GM12878 (cell line): ENCODE measurements around the gene ARL14EPL. TPM values are rescaled to one million over a fixed set of nuclear protein-coding genes. Genes with fewer than 3 reads are reported as not detected.

Source experiments
- ATAC-seq: fragments of 200-7000 bp; cut with Tn5 transposase; 3 replicates; pipeline ENCODE4 v1.9.1; 2020; ENCODE audit warnings: mild to moderate bottlenecking, moderate library complexity
- BruUV-seq: library from RNA; stranded (reverse); fragments of 400-500 nt; replicated peaks from 2 replicates; lab custom pipeline; 2021; lab: Mats Ljungman, UMichigan
- CTCF ChIA-PET: fragments of 300-600 bp; sonication (Branson Sonifier 250); formaldehyde crosslinking; extraction: SDS; loops from one replicate; lab custom pipeline; 2021; ENCODE audit warnings: inconsistent platforms; lab: Yijun Ruan, JAX
- POLR2A ChIA-PET: fragments of 350-600 bp; formaldehyde crosslinking; extraction: SDS; loops from one replicate; lab custom pipeline; 2021; ENCODE audit warnings: inconsistent platforms; lab: Charles Lee
- RAD21 ChIA-PET: fragments of 300-600 bp; sonication (Branson Sonifier 250); formaldehyde crosslinking; loops from one replicate; lab custom pipeline; 2023; ENCODE audit warnings: antibody characterized with exemption; ENCODE audit not compliant: unreplicated experiment; lab: Charles Lee
- SMC1A ChIA-PET: fragments of 300-600 bp; sonication (Branson Sonifier 250); formaldehyde crosslinking; loops from one replicate; lab custom pipeline; 2023; ENCODE audit not compliant: unreplicated experiment, uncharacterized antibody; lab: Charles Lee
- DNase-seq: peaks from one replicate; pipeline ENCODE4 v3.0.0-alpha.2; 2011; ENCODE audit warnings: low read depth, low spot score
- FAIRE-seq: peaks from 3 replicates; lab custom pipeline; 2011; peaks lifted over from hg19 to GRCh38; lab: Jason Lieb, UNC
- H2AFZ ChIP-seq: 2 replicates; pipeline ENCODE4 v1.6.0; 2011; ENCODE audit warnings: low read depth, low read length, control low read depth; ENCODE audit not compliant: control insufficient read depth
- H3K27ac ChIP-seq: 2 replicates; pipeline ENCODE4 v1.5.1; 2011; ENCODE audit warnings: control low read depth; ENCODE audit not compliant: control insufficient read depth, insufficient read depth
- H3K27me3 ChIP-seq, 2 experiments: replicated peaks in 1 of 2; 2 replicates each; pipeline versions ENCODE4 v1.6.0 to v1.6.1; 2011; ENCODE audit warnings: low read length in 1 of 2; ENCODE audit not compliant: control insufficient read depth in 2 of 2, insufficient read depth in 2 of 2
- H3K36me3 ChIP-seq, 2 experiments: 2 replicates each; pipeline ENCODE4 v1.5.1; 2011; ENCODE audit warnings: low read length in 1 of 2; ENCODE audit not compliant: control insufficient read depth in 2 of 2, insufficient read depth in 2 of 2
- H3K4me1 ChIP-seq: 2 replicates; pipeline ENCODE4 v1.6.1; 2011; ENCODE audit warnings: mild to moderate bottlenecking, low read length, moderate library complexity, mixed read lengths; ENCODE audit not compliant: control insufficient read depth, insufficient read depth
- H3K4me2 ChIP-seq: 2 replicates; pipeline ENCODE4 v1.6.0; 2011; ENCODE audit warnings: control low read depth; ENCODE audit not compliant: control insufficient read depth, insufficient read depth
- H3K4me3 ChIP-seq: fragments of 200-600 bp; sonication (generic); 2 replicates; pipeline ENCODE4 v1.5.1; 2016
- H3K79me2 ChIP-seq: 2 replicates; pipeline ENCODE4 v1.6.0; 2011; ENCODE audit warnings: low read length; ENCODE audit not compliant: control insufficient read depth, insufficient read depth
- H3K9ac ChIP-seq: 2 replicates; pipeline ENCODE4 v1.8.0; 2011; ENCODE audit warnings: low read length, control low read depth, mixed read lengths; ENCODE audit not compliant: control insufficient read depth, insufficient read depth
- H3K9me3 ChIP-seq: replicated peaks from 3 replicates; pipeline ENCODE4 v1.5.1; 2011; ENCODE audit warnings: mild to moderate bottlenecking, low read length; ENCODE audit not compliant: control insufficient read depth, insufficient read depth
- H4K20me1 ChIP-seq: 2 replicates; pipeline ENCODE4 v1.6.0; 2011; ENCODE audit not compliant: control insufficient read depth, insufficient read depth
- CBX3 ChIP-seq: fragments of 200-600 bp; sonication (generic); IDR thresholded peaks from 2 replicates; pipeline ENCODE4 v1.6.1; 2016; ENCODE audit warnings: low read depth, borderline replicate concordance
- CEBPZ ChIP-seq: fragments of 150-350 bp; IDR thresholded peaks from 2 replicates; pipeline ENCODE4 v1.6.1; 2016; ENCODE audit warnings: low read depth, low read length
- E2F8 ChIP-seq: fragments of 450-650 bp; IDR thresholded peaks from 2 replicates; pipeline ENCODE4 v1.6.1; 2018; ENCODE audit warnings: mild to moderate bottlenecking, low read depth, moderate library complexity; ENCODE audit not compliant: partially characterized antibody
- FOS ChIP-seq: IDR thresholded peaks from 3 replicates; pipeline ENCODE4 v1.6.1; 2011; ENCODE audit warnings: borderline replicate concordance; ENCODE audit not compliant: insufficient read length; ENCODE audit errors: extremely low read depth
- GATAD2B ChIP-seq: fragments of 450-650 bp; conservative IDR thresholded peaks from 2 replicates; pipeline ENCODE4 v1.6.1; 2017; ENCODE audit warnings: low read depth, mild to moderate bottlenecking, moderate library complexity
- JUND ChIP-seq: IDR thresholded peaks from 2 replicates; pipeline ENCODE4 v1.6.1; 2012; ENCODE audit warnings: low read depth, mild to moderate bottlenecking, low read length, improper control_type of control experiment, moderate library complexity
- KLF5 ChIP-seq: fragments of 450-650 bp; IDR thresholded peaks from 2 replicates; pipeline ENCODE4 v1.6.1; 2014; ENCODE audit warnings: mild to moderate bottlenecking; ENCODE audit not compliant: partially characterized antibody
- MEF2B ChIP-seq: fragments of 450-650 bp; IDR thresholded peaks from 2 replicates; pipeline ENCODE4 v1.6.1; 2018; ENCODE audit warnings: mild to moderate bottlenecking, moderate library complexity; ENCODE audit not compliant: partially characterized antibody, poor library complexity, severe bottlenecking
- NFIC ChIP-seq: IDR thresholded peaks from 2 replicates; pipeline ENCODE4 v1.6.1; 2012; ENCODE audit warnings: low read depth, mild to moderate bottlenecking, inconsistent platforms, low read length, moderate library complexity
- RFX5 ChIP-seq: IDR thresholded peaks from 2 replicates; pipeline ENCODE4 v1.6.1; 2011; ENCODE audit warnings: low read depth, low read length, improper control_type of control experiment
- SIX5 ChIP-seq: IDR thresholded peaks from 2 replicates; pipeline ENCODE4 v1.6.1; 2011; ENCODE audit warnings: mild to moderate bottlenecking, low read depth, low read length, moderate library complexity; ENCODE audit not compliant: severe bottlenecking
- SRF ChIP-seq, 2 experiments: IDR thresholded peaks; 2 replicates each; pipeline ENCODE4 v1.6.1; 2011; ENCODE audit warnings: low read depth in 2 of 2, low read length in 2 of 2, mild to moderate bottlenecking in 1 of 2, moderate library complexity in 1 of 2
- STAT3 ChIP-seq: IDR thresholded peaks from 2 replicates; pipeline ENCODE4 v1.6.1; 2011; ENCODE audit warnings: low read depth, low read length, improper control_type of control experiment
- TCF12 ChIP-seq: IDR thresholded peaks from 2 replicates; pipeline ENCODE4 v1.6.1; 2011; ENCODE audit warnings: low read depth, mild to moderate bottlenecking, low read length
- WGBS: methylation state at CpG from one replicate; pipeline ENCODE4 v1.1.6; 2016; ENCODE audit warnings: low lambda C conversion rate; ENCODE audit not compliant: insufficient replicate concordance, insufficient coverage; ENCODE audit errors: missing lambda C conversion rate; 5-methylcytosine and 5-hydroxymethylcytosine counted together
- in situ Hi-C: fragments of 300-500 bp; cut with MboI; formaldehyde crosslinking; loops from 9 replicates; pipeline ENCODE4 v1.14.3; 2018; ENCODE audit warnings: mixed read lengths
- intact Hi-C: fragments of 100-400 bp; cut with micrococcal nuclease; formaldehyde crosslinking; loops from one replicate; pipeline ENCODE4 v1.14.2; 2022; ENCODE audit not compliant: unreplicated experiment
- polyA plus RNA-seq, 11 experiments: library from polyadenylated mRNA; depleted of rRNA in 4 of 11; unstranded in 6 of 11; stranded (reverse) in 5 of 11; fragments of >200 nt; fragmentation: Nextera tagmentation in 4 of 11; fragmentation: Illumina TruSeq in 1 of 11; extraction: Ambion mirVana in 4 of 11; extraction: Trizol in 1 of 11; gene quantifications; 1 replicate in 1 of 11; 2 replicates in 10 of 11; pipeline versions ENCODE4 v1.2.1 to v1.2.3, GENCODE V29; 2011 to 2016; ENCODE audit warnings: inconsistent platforms in 2 of 11, missing spikeins in 2 of 11, low read depth in 1 of 11
- total RNA-seq, 4 experiments: library from RNA; depleted of rRNA in 3 of 4; stranded (reverse); fragments of >200 nt in 3 of 4; fragmentation: Illumina TruSeq in 1 of 4; extraction: Trizol in 1 of 4; gene quantifications; 2 replicates each; pipeline versions ENCODE4 v1.2.1 to v1.2.3, GENCODE V29; 2013 to 2021
- TF ChIP-seq, protein P1 (sequence below): IDR thresholded peaks from 2 replicates; pipeline ENCODE4 v1.6.1; 2012; ENCODE audit warnings: low read length, inconsistent platforms
- TF ChIP-seq, protein P2 (sequence below): fragments of 450-650 bp; IDR thresholded peaks from 2 replicates; pipeline ENCODE4 v1.6.1; 2016; ENCODE audit warnings: mild to moderate bottlenecking

Gene ARL14EPL
- total and polyA plus RNA-seq, 10 of the 15 experiments (the other 5 are each of a cell fraction or from before 2014, with no cell fraction given): 0.08 TPM; not detected in 9

GRCh38 chr5:116044073-116044472 is 11.8 kb downstream of the ARL14EPL start:
- Histone ChIP-seq H3K27ac (no peak overlapping the region), H3K9me3 (no peaks in the 10 kb centered on the region), H3K79me2 (no peaks in the 10 kb centered on the region), H3K27me3 (no peaks in the 10 kb centered on the region; a peak in 1 of 4 replicates)
- 33% methylated on average over 3 of the region's 3 CpGs for WGBS
- SMC1A ChIA-PET: interaction anchor here (3.3 kb wide), 1 partner anchor 12 kb away, joined by 12 read pairs; the partner anchor contains the start of gene ARL14EPL
- in situ Hi-C loops: no loop called here
- CTCF ChIA-PET: interaction anchor here (1.9 to 3.5 kb wide), 2 partner anchors 11 to 409 kb away, joined by 4 to 10 read pairs; no protein-coding TSS in a partner anchor
- RAD21 ChIA-PET: no interaction called here
- TF ChIP-seq, protein P1, sequence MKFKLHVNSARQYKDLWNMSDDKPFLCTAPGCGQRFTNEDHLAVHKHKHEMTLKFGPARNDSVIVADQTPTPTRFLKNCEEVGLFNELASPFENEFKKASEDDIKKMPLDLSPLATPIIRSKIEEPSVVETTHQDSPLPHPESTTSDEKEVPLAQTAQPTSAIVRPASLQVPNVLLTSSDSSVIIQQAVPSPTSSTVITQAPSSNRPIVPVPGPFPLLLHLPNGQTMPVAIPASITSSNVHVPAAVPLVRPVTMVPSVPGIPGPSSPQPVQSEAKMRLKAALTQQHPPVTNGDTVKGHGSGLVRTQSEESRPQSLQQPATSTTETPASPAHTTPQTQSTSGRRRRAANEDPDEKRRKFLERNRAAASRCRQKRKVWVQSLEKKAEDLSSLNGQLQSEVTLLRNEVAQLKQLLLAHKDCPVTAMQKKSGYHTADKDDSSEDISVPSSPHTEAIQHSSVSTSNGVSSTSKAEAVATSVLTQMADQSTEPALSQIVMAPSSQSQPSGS: no peak
- TF ChIP-seq, protein P2, sequence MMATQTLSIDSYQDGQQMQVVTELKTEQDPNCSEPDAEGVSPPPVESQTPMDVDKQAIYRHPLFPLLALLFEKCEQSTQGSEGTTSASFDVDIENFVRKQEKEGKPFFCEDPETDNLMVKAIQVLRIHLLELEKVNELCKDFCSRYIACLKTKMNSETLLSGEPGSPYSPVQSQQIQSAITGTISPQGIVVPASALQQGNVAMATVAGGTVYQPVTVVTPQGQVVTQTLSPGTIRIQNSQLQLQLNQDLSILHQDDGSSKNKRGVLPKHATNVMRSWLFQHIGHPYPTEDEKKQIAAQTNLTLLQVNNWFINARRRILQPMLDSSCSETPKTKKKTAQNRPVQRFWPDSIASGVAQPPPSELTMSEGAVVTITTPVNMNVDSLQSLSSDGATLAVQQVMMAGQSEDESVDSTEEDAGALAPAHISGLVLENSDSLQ: no peak
- TF ChIP-seq E2F8 (no peak), JUND (no peak), STAT3 (no peak), FOS (no peak), CEBPZ (no peak), MEF2B (no peak), RFX5 (no peak), CBX3 (no peak), SRF (IDR thresholded peaks at IDR 0.05; ENCODE audit: low read depth in 2 of 2, low read length in 2 of 2) (no peak), KLF5 (no peak), SIX5 (no peak), TCF12 (no peak), NFIC (no peak), GATAD2B (no peak)
- TF ChIP-seq, all 136 proteins: peak for 0
- POLR2A ChIA-PET: no interaction called here
- intact Hi-C loops: no loop called here
- Histone ChIP-seq H4K20me1 (no peaks in the 10 kb centered on the region), H2AFZ (no peak overlapping the region), H3K36me3 (no peaks in the 10 kb centered on the region), H3K4me3 (no peak overlapping the region), H3K9ac (no peak overlapping the region), H3K4me1 (no peaks in the 10 kb centered on the region), H3K4me2 (no peak overlapping the region)
- no peak for DNase-seq
- no TSS peak for BruUV-seq
- FAIRE-seq: no peak
- ATAC-seq: no peak
